ENCODE results near the gene SCN4A.

- TF ChIP-seq POLR2A (IDR thresholded peaks at IDR 0.05; ENCODE audit: low read depth, low read length) (no peak), POLR2AphosphoS5 (IDR thresholded peaks at IDR 0.05; ENCODE audit: low read depth, low read length) (no peak), TAF1 (IDR thresholded peaks at IDR 0.05; ENCODE audit: borderline replicate concordance, low read depth, low read length) (no peak)
Observed at GRCh38 chr17:63963123-63963522, 9.6 kb downstream of the SCN4A start.
